Right lobe of liver (tissue), 6 donors: ENCODE results near the gene ADIRF. TPM values are rescaled to one million over a fixed set of nuclear protein-coding genes. Genes with fewer than 3 reads are reported as not detected.

Experiments used
- ATAC-seq, 4 donors: fragments of 200-7000 bp; cut with Tn5 transposase; one replicate each; pipeline ENCODE4 v1.9.1; 2020; ENCODE audit warnings: mild to moderate bottlenecking in 4 of 4, moderate library complexity in 4 of 4
- DNase-seq, 3 donors: peaks; one replicate each; pipeline ENCODE4 v3.0.0-alpha.2; 2020
- H3K27ac ChIP-seq, 3 donors: fragments of 200-600 bp; one replicate each; pipeline ENCODE4 v1.8.0; 2022
- H3K27me3 ChIP-seq, 2 donors: fragments of 200-600 bp; one replicate each; pipeline ENCODE4 v1.8.0; 2022
- H3K36me3 ChIP-seq, 4 donors: fragments of 200-600 bp; sonication (generic) in 1 of 4; one replicate each; pipeline versions ENCODE4 v1.5.1 to v1.8.0; 2017 to 2022; ENCODE audit warnings: control low read depth in 1 of 4
- H3K4me1 ChIP-seq, 4 donors: fragments of 200-600 bp; sonication (generic) in 1 of 4; one replicate each; pipeline versions ENCODE4 v1.5.1 to v1.8.0; 2017 to 2022; ENCODE audit warnings: control low read depth in 1 of 4
- H3K4me3 ChIP-seq, 3 donors: fragments of 200-600 bp; one replicate each; pipeline ENCODE4 v1.8.0; 2022
- H3K9me3 ChIP-seq, 4 donors: fragments of 200-600 bp; sonication (generic) in 1 of 4; one replicate each; pipeline versions ENCODE4 v1.5.1 to v1.8.0; 2017 to 2022; ENCODE audit warnings: control low read depth in 1 of 4
- POLR2A ChIP-seq: fragments of 450-650 bp; IDR thresholded peaks from one replicate; pipeline ENCODE4 v1.6.1; 2017; ENCODE audit warnings: antibody characterized with exemption, mild to moderate bottlenecking
- WGBS: methylation state at CpG from one replicate; pipeline ENCODE4 v1.1.6; 2018; ENCODE audit warnings: low coverage, low lambda C conversion rate; ENCODE audit not compliant: insufficient coverage; ENCODE audit errors: missing lambda C conversion rate; 5-methylcytosine and 5-hydroxymethylcytosine counted together
- intact Hi-C, 2 donors: fragments of 100-400 bp; cut with DNase I; formaldehyde crosslinking; loops; one replicate each; pipeline versions ENCODE4 v1.11.2 to v1.14.1; 2022
- total RNA-seq, 6 experiments: library from RNA; depleted of rRNA in 2 of 6; stranded (reverse); fragments of >200 nt in 2 of 6; fragmentation: NEBNext Ultra II Directional in 3 of 6; extraction: Animal tissue kit (Norgen Biotek cat#: 25700) in 3 of 6; gene quantifications; one replicate each; pipeline versions ENCODE4 v1.1.0 to v1.2.4, GENCODE V29; 2016 to 2023
- TF ChIP-seq, protein P1 (sequence below), 4 donors: fragments of 200-600 bp in 3 of 4; fragments of 450-650 bp in 1 of 4; IDR thresholded peaks; one replicate each; pipeline versions ENCODE4 v1.5.1 to v1.8.0; 2016 to 2022; ENCODE audit warnings: antibody characterized with exemption in 4 of 4, mild to moderate bottlenecking in 2 of 4
- donor health status: DM: no; HTN: yes; CAD: no.
- donor health status: DM: no; HTN: no; CAD: no.
- donor health status: DM: no; HTN: no; CAD: no.
- donor health status: DM: no; HTN: yes; CAD: no.
- donor health status: DM: no; HTN: yes; CAD: no.

ADIRF gene
- total RNA-seq, 6 experiments from 2014 or later = 11.1 to 77.6 (median 28.6) TPM

DNA sequence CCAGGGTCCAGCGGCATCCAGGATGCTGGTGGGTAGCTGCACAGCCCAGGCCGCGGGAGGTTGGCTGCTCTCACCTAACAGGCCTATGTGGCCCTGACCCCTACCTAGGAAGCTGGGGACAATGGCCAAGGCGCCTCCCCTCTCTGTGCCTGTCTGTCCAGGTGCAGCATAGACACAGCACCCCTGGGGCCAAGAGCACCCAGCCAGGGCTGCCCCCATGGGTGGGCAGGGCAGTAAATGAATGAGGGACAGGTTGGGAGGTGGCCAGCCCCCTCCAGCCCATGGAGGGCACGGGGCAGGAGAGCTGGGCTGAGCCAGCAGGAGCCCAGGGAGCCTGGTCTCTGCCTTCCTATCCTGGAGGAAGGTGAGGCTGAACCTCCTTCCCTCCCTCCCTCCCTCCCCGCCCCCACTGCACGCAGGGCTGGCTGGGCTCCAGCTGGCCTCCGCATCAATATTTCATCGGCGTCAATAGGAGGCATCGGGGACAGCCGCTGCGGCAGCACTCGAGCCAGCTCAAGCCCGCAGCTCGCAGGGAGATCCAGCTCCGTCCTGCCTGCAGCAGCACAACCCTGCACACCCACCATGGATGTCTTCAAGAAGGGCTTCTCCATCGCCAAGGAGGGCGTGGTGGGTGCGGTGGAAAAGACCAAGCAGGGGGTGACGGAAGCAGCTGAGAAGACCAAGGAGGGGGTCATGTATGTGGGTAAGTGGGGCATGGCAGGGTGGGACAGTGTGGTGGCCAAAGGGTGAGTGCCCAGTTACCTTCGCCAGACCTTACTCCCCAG, 10.0 kb upstream of the ADIRF start, which contains the start of gene SNCG:
TSS of gene SNCG (plus strand) at position 484 of the 785 bp plus-strand sequence. CDS start at position 583, 99 bp downstream.
- peak in 1 of 3 donors; percentile 61 for DNase-seq
- Histone ChIP-seq H3K27ac (peak within 1 kb of the TSS in 2 of 3 donors; percentile 57 to 75), H3K4me1 (peaks cover 0 to 9% (median 4%) of the 10 kb centered on the region in 4 donors), H3K9me3 (no peaks in the 10 kb centered on the region), H3K4me3 (peak within 1 kb of the TSS in 2 of 3 donors; percentile 16 to 24), H3K27me3 (no peaks in the 10 kb centered on the region), H3K36me3 (no peaks in the 10 kb centered on the region)
- peak; percentile 6 to 21 (median 14) for ATAC-seq
- 43% methylated on average over 5 of the region's 22 CpGs for whole genome bisulfite sequencing
- intact Hi-C loops = no loop called here
- TF ChIP-seq, protein P1, sequence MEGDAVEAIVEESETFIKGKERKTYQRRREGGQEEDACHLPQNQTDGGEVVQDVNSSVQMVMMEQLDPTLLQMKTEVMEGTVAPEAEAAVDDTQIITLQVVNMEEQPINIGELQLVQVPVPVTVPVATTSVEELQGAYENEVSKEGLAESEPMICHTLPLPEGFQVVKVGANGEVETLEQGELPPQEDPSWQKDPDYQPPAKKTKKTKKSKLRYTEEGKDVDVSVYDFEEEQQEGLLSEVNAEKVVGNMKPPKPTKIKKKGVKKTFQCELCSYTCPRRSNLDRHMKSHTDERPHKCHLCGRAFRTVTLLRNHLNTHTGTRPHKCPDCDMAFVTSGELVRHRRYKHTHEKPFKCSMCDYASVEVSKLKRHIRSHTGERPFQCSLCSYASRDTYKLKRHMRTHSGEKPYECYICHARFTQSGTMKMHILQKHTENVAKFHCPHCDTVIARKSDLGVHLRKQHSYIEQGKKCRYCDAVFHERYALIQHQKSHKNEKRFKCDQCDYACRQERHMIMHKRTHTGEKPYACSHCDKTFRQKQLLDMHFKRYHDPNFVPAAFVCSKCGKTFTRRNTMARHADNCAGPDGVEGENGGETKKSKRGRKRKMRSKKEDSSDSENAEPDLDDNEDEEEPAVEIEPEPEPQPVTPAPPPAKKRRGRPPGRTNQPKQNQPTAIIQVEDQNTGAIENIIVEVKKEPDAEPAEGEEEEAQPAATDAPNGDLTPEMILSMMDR (IDR thresholded peaks at IDR 0.05) = no peak
- TF ChIP-seq POLR2A = no peak

DNA sequence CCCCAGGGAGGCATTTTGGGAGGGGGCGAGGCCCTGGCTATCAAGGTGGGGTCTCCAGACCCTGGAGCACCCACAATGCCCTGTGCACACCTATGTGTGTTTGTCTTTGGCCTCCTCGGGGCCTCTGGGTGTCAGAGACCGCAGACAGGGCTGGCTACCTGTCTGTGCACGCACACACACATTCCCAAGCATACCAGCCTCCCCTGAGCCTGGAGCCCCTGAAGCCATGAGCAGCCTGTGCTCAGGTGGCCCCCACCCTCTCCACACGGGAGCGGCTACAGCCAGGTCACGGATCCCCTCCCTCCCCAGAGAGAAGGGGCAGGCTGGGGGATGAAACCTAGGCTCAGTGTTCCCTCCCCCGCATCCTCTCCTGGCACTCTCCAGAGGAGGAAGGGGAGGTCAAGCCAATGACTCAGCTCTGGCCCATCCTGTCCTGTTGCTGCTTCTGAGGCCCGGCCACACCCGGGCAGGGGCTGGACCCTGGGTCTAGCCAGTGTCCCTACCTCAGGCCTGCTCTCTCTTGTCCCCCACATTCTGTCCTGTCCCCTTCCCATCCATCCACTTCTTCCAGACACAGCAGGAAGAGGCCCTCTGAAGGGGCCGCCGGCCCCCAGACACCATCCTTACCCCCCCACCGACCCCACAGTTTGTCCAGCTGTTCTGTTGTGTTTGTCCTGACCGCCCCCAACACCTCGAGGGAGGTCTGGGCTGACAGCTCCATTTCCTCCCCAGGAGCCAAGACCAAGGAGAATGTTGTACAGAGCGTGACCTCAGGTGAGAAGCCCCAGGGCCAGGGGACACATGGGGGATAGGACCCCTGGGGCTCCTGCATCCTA, 9.2 kb upstream of the ADIRF start:
- TF ChIP-seq POLR2A = no peak
- TF ChIP-seq, protein P1 (IDR thresholded peaks at IDR 0.05) = no peak
- ATAC-seq (peak; percentile 32 to 65 (median 50)), DNase-seq (peak in 2 of 3 donors; percentile 50 to 53)
- no peak overlapping the region for H3K4me3 ChIP-seq
- no peaks in the 10 kb centered on the region for H3K36me3 ChIP-seq
- peaks cover 0 to 5% (median 2%) of the 10 kb centered on the region in 4 donors for H3K4me1 ChIP-seq
- H3K27me3 ChIP-seq = no peaks in the 10 kb centered on the region
- peak overlapping the region in 2 of 3 donors; percentile 38 to 57 for H3K27ac ChIP-seq
- no peaks in the 10 kb centered on the region for H3K9me3 ChIP-seq
- intact Hi-C loops = no loop called here
- 47% methylated on average over 5 of the region's 16 CpGs for WGBS

DNA sequence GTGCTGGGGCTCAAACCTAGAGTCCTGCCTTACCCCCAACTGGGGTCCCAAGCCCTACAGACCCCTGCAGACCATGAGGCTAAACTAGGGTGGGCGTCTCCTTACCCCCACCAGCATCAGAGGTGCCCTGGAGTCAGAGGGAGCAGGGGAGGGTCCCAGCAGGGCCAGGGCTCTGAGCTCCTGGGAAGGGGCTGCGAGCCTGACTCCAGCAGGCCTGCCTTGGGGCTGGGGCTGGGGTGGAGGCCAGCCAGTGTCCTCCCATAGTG, 8.6 kb upstream of the ADIRF start:
- Histone ChIP-seq H3K36me3 (no peaks in the 10 kb centered on the region), H3K27me3 (no peaks in the 10 kb centered on the region), H3K9me3 (no peaks in the 10 kb centered on the region), H3K4me1 (peaks cover 0 to 5% (median 2%) of the 10 kb centered on the region in 4 donors), H3K4me3 (no peak overlapping the region), H3K27ac (no peak overlapping the region)
- WGBS = no CpG with 5 or more reads among the region's 2 CpGs
- no peak for ATAC-seq
- no peak for DNase-seq
- TF ChIP-seq, protein P1 (IDR thresholded peaks at IDR 0.05) = no peak
- no peak for TF ChIP-seq POLR2A
- intact Hi-C loops = no loop called here

DNA sequence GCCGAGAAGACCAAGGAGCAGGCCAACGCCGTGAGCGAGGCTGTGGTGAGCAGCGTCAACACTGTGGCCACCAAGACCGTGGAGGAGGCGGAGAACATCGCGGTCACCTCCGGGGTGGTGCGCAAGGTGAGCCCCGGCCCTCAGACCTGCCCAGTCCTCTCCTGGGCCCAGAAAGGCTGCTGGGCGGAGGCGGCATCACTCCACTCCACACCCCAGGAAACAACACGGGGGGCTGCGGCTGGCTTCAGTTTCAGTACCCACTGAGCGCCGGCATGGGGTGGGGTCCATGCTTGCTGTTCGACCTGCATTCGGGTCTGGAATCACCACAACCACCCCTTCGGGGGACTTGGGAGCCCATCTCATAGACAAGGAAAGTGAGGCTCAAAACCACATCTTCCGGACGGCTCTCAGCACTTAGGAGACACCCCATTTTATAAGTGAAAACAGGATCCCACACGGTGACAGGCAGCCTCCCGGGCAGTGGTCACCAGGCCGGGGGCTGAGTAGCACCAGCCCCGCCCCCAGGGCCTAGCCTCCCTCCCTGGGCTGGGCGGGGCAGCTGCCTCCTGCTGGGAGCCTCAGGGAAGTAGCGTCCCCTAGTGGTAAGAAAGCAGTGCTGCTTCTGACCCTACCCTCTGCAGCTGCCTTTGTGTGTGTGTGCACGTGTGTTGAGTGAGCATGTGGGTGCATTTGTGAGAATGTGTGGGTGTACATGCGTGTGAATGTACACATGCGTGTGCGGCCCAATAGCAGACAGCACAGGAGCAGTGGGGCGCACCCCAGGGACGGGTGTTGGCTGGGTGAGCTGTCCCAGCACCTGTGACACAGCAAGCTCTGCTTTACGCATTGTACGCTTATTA, 8.0 kb upstream of the ADIRF start:
- peak in 2 of 3 donors; percentile 49 to 57 for DNase-seq
- H3K4me3 ChIP-seq = no peak overlapping the region
- peak; percentile 65 to 81 (median 72) for ATAC-seq
- no peaks in the 10 kb centered on the region for H3K9me3 ChIP-seq
- H3K27me3 ChIP-seq = no peaks in the 10 kb centered on the region
- H3K27ac ChIP-seq = no peak overlapping the region
- H3K4me1 ChIP-seq = peaks cover 0 to 5% (median 2%) of the 10 kb centered on the region in 4 donors
- TF ChIP-seq, protein P1 (IDR thresholded peaks at IDR 0.05) = peak; percentile 75 to 88 (median 86)
- no peak for TF ChIP-seq POLR2A
- 43% methylated on average over 8 of the region's 37 CpGs for WGBS
- intact Hi-C loops = no loop called here
- H3K36me3 ChIP-seq = no peaks in the 10 kb centered on the region
